H1 (cell line): ENCODE measurements around the gene NGEF. TPM values are rescaled to one million over a fixed set of nuclear protein-coding genes. Genes with fewer than 3 reads are reported as not detected.

Experiments used
- ATF3 ChIP-seq: IDR thresholded peaks from 2 replicates; pipeline ENCODE4 v1.6.1; 2011; ENCODE audit warnings: low read depth, mild to moderate bottlenecking, low read length; ENCODE audit not compliant: insufficient read depth
- BRCA1 ChIP-seq: IDR thresholded peaks from 2 replicates; pipeline ENCODE4 v1.6.1; 2012; ENCODE audit warnings: low read depth, low read length, improper control_type of control experiment
- CHD2 ChIP-seq: IDR thresholded peaks from 2 replicates; pipeline ENCODE4 v1.6.1; 2012; ENCODE audit warnings: low read length, improper control_type of control experiment
- CHD7 ChIP-seq: fragments of 300-600 bp; sonication (generic); IDR thresholded peaks from 2 replicates; pipeline ENCODE4 v1.7.1; 2012; ENCODE audit warnings: low read length, moderate library complexity, mild to moderate bottlenecking, inconsistent platforms; ENCODE audit not compliant: insufficient replicate concordance
- JUN ChIP-seq: IDR thresholded peaks from 2 replicates; pipeline ENCODE4 v1.6.1; 2011; ENCODE audit warnings: low read depth, mild to moderate bottlenecking, improper control_type of control experiment, low read length
- KDM1A ChIP-seq: fragments of 200-600, 300-600 bp; sonication (generic); IDR thresholded peaks from 2 replicates; pipeline ENCODE4 v1.7.1; 2016; ENCODE audit warnings: mild to moderate bottlenecking, low read length, borderline replicate concordance
- TEAD4 ChIP-seq: IDR thresholded peaks from 2 replicates; pipeline ENCODE4 v1.6.1; 2012; ENCODE audit warnings: low read depth, low read length, inconsistent platforms, mixed read lengths
- polyA plus RNA-seq, 7 experiments: library from polyadenylated mRNA; depleted of rRNA in 3 of 7; stranded (reverse) in 5 of 7; unstranded in 2 of 7; fragments of >200 nt in 5 of 7; fragments of 200-250 nt in 2 of 7; gene quantifications; 1 replicate in 5 of 7; 2 replicates in 1 of 7; 4 replicates in 1 of 7; pipeline versions ENCODE4 v1.2.1 to v1.2.3, GENCODE V29; 2011 to 2013; ENCODE audit warnings: missing spikeins in 2 of 7, mixed read lengths in 2 of 7
- total RNA-seq: library from RNA; stranded (reverse); fragmentation: NEBNext Ultra II Directional; extraction: Animal tissue kit (Norgen Biotek cat#: 25700); gene quantifications from 2 replicates; pipeline ENCODE4 v1.2.1, GENCODE V29; 2021

Gene NGEF
- total and polyA plus RNA-seq, 2 of the 8 experiments (the other 6 are each of a cell fraction or from before 2014, with no cell fraction given): 2.7 to 3.2 TPM

- TF ChIP-seq CHD7 (no peak), KDM1A (no peak), ATF3 (no peak), BRCA1 (no peak), CHD2 (no peak), JUN (no peak), TEAD4 (no peak)
Observed at GRCh38 chr2:233003658-233004555, 9.1 kb downstream of the NGEF start (continued).
